Posterior cingulate gyrus (tissue), 11 donors: ENCODE data around the gene CHRM3.
"Not testable (repeated sequence)": the region's sequence is repeated elsewhere in the genome, so short reads cannot be mapped to it uniquely, and the experiment has no call there.

Experiments
- DNase-seq, 10 donors: peaks; one replicate each; pipeline versions ENCODE4 v3.0.0 to v3.0.0-alpha.2; 2020 to 2021; ENCODE audit warnings: mixed read lengths in 3 of 10
- intact Hi-C: fragments of 100-400 bp; cut with DNase I; formaldehyde crosslinking; loops from one replicate; pipeline ENCODE4 v1.15.1; 2023

The CHRM3 gene

GRCh38 chr1:239386453-239387303, at the start of gene CHRM3:
Gene CHRM3, plus strand, starts transcription at chr1:239386568. Its CDS starts 520,884 bp downstream, at chr1:239907452.
- intact Hi-C loops = no loop called here
- peak; percentile 20 to 96 (median 78) for DNase-seq

DNA sequence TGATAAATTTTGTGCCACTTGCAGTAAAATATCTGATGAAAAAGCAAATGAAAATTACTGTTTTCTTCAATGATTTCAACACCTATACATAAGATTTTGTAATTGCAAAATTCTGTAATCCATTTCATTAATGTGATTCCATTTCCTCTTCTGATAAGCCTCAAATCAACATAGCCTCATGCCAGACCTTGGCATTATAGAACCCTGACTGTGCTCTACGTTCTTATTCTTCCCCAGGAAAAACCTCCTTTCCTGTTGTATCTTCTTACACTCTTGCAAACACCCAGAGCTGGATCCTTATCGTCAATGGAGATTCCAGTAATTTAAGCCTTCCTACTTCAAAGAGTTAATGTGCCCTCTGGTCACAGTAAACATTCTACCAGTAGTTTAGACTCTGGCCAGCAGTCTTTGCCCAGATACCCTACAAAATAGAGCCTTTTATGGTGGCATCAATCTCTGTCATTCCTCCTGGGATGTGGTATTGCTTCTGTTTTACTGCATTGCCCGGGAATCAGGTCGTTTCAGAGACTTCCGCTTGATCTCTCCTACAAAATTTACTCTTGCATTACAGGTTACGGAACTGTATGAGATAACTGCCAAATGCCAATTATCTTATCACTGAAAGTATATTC, 48.5 kb upstream of the CHRM3 start:
- intact Hi-C loops = no loop called here
- no peak for DNase-seq

DNA sequence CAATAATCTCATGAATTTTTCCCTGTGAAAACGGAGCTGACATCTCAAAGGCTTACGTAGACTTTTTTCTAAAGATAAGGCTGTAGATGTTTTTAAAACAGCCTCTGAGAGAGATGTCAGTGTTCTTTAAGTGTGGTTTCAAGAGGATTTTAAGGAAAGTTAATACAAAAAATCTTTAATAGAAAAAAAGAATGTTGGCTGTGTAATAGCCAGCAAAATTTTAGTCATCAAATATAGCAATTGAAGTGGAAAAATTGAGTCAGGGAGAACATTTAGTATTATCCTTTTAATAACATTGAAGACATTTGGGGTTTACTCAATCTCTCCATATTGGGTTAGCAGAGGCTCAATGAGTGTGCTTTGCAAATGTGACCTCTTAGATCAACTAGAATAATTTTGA, 38.6 kb upstream of the CHRM3 start:
- intact Hi-C loops = no loop called here
- DNase-seq = no peak

- no peak for DNase-seq
- intact Hi-C loops = no loop called here
Measured at GRCh38 chr1:239348635-239349353, 37.6 kb upstream of the CHRM3 start.

DNA sequence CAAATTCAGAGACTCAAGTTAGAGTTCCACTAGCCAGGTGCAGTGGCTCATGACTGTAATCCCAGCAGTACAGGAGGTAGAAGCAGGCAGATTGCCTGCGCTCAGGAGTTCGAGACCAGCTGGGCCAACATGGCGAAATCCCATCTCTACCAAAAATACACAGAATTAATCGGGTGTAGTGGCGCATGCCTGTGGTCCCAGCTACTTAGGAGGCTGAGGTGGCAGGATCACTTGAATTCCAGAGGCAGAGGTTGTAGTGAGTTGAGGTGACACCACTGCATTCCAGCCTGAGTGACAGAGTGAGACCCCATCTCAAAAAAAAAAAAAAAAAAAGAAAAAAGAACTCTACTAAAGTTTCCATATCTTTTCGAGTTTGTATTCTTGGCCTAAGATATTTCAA, 36.7 kb upstream of the CHRM3 start:
- intact Hi-C loops = no loop called here

DNA sequence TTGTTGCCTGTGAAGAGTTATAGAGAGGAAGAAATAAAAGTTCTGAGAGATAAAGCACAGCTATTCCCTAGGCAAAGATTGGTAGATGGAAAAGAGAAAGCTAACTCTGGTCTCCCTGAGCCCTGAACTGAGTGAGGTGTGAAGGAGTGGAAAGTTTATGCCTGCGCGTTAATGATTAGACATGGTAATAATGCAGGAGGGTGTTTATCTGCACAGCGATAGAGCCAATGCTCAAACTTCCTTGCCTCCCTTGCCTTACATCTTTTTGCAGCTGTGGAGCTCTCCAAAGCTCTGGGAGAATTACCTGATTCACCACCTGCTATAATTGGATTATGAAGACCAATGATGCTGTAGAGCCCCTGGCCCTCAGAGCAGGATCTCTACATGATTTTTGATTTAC, 32.8 kb upstream of the CHRM3 start:
- intact Hi-C loops = no loop called here
- DNase-seq = no peak

More for the DNA sequence above, 36.7 kb upstream of the CHRM3 start:
- DNase-seq = no peak

DNA sequence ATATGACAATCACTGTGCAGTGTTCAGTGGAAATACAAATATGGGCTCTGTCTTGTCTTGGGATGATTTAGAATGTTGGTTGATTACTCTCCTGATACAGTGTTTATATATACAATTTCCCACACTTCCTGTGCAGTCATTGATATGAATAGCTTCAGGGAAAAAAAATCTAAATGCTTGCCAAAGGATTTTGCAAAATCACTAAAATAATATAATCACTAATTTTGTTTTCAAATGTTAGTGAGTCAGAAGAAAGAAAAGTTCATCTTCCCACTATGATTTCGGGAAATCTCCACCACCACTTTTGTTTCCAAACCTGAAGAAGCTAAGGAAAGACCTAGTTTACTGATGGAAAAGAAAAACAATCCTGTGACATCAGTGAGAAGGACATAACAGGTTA, 32.1 kb upstream of the CHRM3 start:
- DNase-seq = no peak
- intact Hi-C loops = no loop called here

GRCh38 chr1:239357867-239358266, 28.5 kb upstream of the CHRM3 start:
- intact Hi-C loops = no loop called here
- no peak for DNase-seq

- intact Hi-C loops = no loop called here
- DNase-seq = no peak
Measured at GRCh38 chr1:239361403-239361802, 25.0 kb upstream of the CHRM3 start.

DNA sequence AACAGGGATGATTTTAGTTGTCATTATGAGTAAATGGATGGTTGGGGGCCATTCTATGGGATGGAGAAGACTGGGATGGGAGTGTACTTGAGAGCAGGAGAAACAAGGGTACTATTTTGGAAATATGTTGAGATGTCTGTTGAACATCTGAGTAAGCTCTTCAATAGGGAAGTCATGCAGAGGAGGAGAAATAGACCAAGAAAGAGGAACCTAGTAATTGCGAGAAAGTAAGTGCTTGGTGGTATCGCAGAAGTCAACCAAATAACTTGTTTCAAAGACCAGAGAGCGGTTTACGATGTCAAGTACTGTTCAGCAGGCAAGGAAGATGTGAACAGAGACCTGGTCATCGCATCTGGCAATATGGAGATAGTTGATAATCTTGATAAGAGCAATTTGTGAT, 22.4 kb upstream of the CHRM3 start:
- intact Hi-C loops = no loop called here
- DNase-seq = no peak

GRCh38 chr1:239367196-239367810, 19.1 kb upstream of the CHRM3 start:
- no peak for DNase-seq
- intact Hi-C loops = no loop called here

GRCh38 chr1:239368436-239369109, 17.8 kb upstream of the CHRM3 start:
- intact Hi-C loops = no loop called here
- DNase-seq = no peak

- DNase-seq, intact Hi-C loops: not testable (repeated sequence)
Measured at GRCh38 chr1:239370869-239371268, 15.5 kb upstream of the CHRM3 start.

DNA sequence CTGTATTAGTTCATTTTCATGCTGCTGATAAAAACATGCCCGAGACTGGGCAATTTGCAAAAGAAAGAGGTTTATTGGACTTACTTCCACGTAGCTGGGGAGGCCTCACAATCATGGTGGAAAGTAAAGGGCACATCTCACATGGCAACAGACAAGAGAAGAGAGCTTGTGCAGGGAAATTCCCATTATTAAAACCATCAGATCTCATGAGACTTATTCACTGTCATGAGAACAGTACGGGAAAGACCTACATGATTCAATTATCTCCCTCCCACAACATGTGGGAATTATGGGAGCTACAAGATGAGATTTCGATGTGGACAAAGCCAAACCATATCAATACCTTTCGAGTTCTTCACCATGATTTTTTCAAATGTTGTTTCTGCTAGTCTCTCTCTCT, 3.7 kb upstream of the CHRM3 start:
- intact Hi-C loops = no loop called here
- no peak for DNase-seq

- intact Hi-C loops = no loop called here
- no peak for DNase-seq
Measured at GRCh38 chr1:239383714-239384113, 2.7 kb upstream of the CHRM3 start.

DNA sequence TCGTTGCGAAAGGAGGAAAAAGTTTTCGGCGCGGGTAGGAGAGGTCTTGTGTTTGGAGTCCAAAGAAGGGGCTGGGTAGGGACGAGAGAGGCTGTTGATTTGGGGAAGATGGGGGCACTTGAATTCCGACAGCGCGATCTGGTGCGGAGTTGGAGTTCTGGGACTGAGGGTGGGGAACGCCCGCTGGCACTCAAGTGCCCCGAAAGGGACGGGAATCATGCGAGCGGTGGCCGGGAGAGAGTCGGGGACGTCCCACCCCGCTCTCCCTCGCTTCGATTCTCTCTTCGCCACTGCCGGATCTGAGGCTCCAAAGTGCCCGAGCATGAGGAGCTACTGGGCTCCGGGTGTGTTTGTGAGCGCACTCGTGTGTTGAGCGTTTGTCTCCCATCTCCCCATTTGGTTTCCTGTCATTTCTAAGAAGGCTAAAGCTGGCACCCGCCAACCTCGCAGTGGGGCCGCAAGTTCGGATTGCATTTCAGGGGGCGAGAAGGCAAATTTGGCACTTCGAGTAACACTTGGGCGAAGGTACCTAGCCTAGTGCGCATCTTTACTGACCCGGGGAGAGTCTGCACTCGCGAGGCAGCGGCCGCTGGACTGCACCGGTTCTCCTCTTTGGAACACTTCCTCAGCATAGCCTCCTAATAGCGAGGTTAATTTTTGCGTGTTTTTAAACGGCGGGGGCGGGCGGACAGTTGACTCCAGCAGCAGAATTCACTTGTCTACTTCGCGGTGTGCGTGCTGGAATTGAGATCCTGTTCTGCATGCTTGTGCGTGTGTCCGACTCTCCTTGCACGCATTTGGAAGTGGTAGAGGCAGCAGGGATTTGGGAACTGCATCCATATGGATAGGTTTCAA, 1.2 kb downstream of the CHRM3 start:
- intact Hi-C loops = no loop called here
- peak in 8 of 10 donors; percentile 11 to 88 (median 23) for DNase-seq

GRCh38 chr1:239388159-239388485, 1.8 kb downstream of the CHRM3 start:
- no peak for DNase-seq
- intact Hi-C loops = no loop called here

- intact Hi-C loops = no loop called here
- no peak for DNase-seq
Measured at GRCh38 chr1:239388578-239388977, 2.2 kb downstream of the CHRM3 start.

DNA sequence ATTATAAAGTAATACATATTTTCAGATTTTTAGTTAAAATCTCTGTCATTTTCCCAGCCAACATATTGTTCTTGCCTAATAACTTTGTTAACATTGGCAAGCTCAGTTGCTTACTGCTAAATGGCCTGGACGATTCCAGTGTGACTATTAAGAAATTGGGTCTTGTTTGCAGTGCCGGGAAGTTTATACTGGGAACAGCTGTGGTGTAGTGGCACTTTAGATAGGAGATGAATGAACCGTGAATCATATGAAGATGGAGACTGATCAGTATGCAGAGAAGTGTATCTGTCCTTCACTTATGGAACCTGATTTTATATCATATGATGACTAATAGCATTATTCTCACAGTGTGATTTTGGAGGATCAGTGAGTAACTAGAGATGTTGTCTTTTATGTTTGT, 3.3 kb downstream of the CHRM3 start:
- DNase-seq = no peak
- intact Hi-C loops = no loop called here

DNA sequence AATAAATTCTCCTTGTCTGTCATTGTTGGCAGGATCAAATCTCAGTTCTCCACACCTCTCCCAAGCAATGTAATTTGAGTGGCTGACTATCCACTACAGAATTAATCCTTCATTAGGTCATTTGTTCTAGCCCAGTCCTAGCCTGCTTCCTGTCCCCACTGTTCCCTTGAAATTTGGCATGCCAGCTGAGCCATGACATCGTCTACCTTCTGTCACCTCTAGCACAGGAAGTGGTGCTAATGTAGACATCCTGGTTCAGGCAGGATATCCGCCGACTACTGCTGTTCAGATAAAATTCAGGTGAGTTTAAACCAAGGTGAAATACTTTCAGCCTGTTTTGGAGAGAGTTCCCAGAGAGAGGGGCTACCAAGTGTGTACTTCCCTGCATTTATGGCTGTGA, 5.9 kb downstream of the CHRM3 start:
- intact Hi-C loops = no loop called here
- DNase-seq = no peak
